HG02678 (cell line): Measurements from ENCODE around the gene SLC16A9.
A peak's percentile ranks its signal among the peaks of the same experiment; 100 is the strongest.

Experiments used
- ATAC-seq: cut with Tn5 transposase; IDR thresholded peaks from one replicate; pipeline ENCODE4 v1.9.1; 2021; ENCODE audit warnings: mild to moderate bottlenecking, moderate library complexity; ENCODE audit not compliant: unreplicated experiment

SLC16A9 gene

DNA sequence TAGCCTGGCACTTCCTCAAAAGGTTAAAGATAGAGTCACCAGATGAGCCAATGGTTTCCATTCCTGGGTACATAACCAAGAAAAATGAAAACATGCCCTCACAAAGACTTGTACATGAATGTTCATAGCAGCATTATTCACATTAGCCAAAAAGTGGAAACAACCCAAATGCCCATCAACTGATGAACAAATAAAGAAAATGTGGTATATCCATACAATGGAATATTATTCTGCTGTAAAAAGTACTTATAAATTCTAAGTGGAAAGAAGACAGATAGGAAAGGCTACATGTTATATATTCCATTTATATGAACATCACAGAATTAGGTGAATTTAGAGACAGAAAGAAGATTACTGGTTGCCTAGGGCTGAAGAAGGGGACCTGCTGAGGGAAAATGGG is 10.7 kb upstream of the SLC16A9 start:
- no peak for ATAC-seq

DNA sequence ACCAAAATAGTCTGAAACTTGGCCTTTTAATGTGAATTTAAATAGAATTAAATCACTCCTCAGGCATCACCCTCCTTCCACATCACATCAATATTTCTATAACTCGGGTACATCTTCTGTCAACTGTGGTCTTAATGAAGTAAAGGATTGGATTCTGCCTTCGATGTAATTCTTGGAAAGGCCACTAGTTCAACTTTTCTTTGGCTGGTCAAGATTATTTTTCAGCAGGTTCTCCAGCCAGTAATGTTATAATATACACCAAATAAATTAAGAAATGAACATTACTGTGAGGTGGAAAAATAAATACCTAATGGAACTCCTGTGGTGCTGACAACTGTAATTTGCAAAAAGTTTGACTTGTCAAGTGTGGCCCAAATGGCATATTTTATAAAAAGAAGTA is 9.7 kb upstream of the SLC16A9 start:
- no peak for ATAC-seq

DNA sequence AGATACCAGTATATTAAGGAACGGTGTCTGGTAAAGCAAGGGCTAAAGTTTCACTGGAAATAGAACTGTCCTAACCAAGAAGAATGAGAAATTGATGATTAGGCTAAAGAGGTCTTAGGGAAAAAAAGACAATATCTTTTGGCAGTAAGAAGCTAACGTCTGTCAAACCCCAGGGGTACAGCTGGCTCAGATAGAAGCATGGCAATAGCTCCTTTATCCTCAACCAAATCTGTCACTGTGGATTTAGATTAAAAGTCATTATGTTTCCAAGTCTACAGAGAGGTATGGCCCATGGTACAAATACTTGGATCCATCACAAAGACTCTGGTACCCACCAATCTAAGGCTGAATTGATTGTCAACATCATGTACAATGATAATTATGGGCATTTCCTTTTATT is 8.6 kb upstream of the SLC16A9 start:
- ATAC-seq = no peak

DNA sequence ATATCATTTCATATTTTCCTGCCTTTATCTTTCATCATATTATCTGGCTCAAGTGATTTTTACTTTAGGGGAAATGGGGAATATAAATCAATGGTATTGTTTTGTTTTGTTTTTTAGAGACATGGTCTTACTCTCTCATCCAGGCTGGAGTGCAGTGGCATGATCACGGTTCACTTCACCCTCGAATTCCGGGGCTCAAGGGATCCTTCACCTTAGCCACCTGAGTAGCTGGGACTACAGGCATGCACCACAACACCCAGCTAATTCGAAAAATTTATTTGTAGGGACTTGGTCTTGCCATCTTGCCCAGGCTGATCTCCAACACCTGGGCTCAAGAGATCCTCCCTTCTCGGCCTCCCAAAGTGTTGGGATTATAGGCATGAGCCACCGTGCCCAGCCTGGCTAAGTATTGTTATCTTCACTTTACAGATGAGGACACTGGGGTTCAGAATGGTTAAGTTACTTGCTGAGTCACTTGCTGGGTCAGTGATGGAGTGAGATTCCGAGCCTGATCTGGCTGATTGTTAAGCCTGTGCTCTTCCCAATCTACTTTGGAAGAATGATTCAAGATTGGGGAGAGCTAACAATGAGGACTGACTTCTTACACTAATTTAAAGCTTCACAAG is 3.7 kb upstream of the SLC16A9 start:
- ATAC-seq = no peak

DNA sequence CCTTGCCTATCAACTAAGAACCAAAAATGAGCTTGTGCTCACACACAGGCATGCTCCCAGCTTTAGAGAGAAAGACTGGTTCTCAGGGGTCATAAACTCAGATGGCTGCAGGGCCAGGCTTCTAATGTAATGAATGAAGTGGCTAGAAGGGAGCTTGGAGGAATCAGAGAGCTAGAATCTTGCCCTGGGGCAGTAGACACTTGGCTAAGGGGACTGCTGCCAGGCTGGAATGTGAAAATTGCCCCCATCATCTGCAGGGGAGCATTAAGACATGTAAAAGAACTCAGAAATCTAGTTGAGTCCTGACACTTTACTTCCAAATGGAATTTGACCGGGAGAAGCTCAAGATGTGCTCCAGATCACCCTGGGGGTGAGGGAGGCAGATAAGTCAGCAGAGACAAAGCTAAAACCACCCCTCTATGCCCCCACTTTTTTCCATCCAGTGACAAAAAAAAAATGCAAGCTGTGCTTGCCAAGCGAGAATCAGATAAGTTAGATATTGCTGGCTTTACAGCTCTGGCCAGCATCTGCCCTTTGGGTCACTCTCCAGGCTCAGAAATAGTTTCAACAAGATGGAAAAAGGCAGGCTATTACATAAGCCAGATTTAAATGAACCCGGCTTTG is 2.3 kb upstream of the SLC16A9 start:
- ATAC-seq = no peak

DNA sequence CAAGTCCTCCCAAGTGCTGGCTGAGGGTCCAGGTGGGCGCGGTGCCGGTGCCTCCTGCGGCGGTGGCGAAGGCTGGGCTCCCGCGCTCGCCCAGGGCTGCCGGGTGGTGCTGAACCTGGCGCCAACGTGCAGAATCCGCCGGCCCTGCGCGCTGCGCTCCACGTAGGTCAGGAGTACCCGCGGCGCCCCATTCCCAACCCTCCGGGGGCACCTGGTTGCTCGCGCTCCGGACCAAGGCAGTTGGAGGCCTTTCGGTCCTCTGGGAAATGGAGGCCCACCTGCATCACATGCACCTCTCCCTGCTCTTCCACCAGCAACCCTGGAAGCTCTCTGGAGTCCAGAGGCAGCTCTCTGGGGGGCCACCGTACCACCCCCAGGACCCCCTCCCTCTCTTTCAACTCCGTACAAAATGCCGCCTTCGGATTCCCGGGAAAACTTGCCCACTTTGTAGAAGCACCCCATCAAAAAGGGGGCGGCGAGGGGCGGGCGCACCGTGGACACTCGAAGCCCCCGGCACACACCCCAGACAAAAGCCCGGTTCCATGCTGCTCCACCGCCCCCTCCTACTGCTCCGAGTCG is 745 bp downstream of the SLC16A9 start:
- peak; percentile 36 for ATAC-seq

DNA sequence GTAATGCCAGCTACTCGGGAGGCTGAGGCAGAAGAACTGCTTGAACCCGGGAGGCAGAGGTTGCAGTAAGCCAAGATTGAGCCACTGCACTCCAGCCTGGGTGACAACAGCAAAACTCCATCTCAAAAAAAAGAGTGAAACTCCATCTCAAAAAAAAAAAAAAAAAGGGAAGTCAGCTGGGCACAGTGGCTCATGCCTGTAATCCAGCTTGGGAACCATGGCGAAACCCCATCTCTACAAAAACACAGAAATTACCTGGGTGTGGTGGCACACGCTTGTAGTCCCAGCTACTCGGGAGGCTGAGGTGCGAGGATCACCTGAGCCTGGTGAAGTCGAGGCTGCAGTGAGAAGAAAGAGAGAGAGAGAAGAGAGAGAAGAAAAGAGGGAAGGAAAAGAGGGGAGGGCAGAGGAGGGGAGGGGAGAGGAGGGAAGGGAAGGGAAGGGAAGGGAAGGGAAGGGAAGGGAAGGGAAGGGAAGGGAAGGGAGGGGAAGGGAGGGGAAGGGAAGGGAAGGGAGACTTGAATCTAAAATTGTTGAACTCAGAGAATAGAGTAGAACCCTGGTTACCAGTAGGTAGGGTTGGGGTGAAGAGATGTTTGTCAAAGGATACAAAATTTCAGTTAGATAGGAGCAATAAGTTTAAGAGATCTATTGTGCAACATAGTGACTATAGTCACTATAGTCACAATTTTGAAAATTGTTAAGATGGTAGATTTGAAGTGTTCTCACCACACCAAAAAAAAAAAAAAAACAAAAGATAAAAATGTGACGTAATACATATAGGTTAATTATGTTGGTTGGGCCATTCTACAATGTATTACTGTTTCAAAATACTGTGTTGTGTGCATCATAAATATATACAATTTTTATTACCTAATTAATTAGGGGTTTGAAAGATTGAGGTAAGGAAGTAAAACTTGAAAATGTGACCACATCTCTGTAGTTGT is 2.5 kb downstream of the SLC16A9 start:
- no peak for ATAC-seq

DNA sequence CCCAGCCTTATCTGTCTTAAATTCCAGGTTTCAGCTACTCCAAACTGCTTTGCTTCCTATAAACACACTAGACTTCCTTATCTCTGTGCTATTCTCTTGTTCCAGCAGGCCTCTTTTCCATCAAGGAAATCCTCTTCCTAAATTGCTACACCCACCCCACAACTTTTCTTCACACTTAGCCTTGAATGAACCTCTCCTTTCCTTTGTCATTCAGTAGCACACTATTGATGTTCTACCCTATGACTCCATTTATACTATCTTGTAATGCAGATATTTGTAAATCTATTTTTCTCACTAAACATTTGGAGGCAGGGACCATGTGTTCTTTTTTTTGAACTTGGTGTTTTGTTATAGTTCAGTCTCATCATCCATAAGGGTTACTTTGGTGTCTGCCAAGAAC is 3.7 kb downstream of the SLC16A9 start:
- no peak for ATAC-seq

DNA sequence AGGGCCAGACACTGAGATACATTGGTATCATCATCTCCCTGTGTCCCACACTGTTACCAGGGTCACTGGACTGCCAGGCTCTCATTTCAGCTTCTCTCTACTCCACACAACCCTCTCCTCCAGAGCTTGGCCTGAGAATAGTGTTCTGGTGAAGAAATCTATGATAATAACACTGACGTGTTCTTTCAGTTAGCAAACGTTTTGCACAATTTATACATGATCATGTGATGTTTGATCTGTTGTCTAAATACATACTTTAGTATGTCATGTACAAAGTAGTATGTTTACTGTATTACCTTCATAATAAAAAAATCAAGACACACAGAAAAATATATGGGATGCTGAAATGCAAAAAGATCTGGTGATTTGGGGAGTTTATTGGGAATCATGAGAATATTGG is 5.0 kb downstream of the SLC16A9 start:
- ATAC-seq = no peak

DNA sequence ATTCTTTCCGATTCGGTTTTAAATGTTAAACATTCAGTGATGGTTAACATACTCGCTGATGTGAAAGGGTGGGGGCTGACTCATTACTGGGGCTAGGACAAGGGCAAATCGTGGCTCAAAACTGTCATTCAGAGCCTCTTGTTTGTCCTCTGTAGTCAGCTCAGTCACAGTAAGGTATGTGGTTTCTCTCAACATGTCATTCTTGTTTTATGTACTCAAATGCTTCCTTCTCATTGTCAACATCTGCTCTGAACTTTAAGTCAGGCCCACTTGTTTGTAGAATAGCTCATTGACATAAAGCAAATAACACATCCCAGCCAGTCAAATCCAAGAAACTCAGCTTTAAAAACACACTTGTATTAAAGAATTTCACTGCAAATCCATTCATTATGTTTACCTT is 7.3 kb downstream of the SLC16A9 start:
- no peak for ATAC-seq

DNA sequence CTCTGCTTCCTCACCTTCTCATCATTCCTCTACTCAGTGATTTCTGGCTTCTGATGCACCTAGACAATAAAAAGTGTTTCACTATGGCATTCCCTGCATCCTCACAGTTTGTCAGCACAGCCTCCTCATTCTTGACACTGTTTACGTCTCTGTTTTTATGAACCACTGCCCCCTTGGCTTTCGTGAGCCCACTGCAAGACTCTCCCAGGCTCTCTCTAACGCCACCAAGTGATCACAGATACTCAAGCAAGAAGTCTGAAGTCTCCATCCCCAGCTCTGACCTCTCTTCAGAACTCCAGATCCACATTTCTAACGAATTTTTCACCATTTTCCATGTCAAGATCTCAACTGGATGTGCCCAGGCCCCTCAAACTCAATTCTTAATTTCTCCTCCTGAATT is 8.9 kb downstream of the SLC16A9 start:
- ATAC-seq = no peak

DNA sequence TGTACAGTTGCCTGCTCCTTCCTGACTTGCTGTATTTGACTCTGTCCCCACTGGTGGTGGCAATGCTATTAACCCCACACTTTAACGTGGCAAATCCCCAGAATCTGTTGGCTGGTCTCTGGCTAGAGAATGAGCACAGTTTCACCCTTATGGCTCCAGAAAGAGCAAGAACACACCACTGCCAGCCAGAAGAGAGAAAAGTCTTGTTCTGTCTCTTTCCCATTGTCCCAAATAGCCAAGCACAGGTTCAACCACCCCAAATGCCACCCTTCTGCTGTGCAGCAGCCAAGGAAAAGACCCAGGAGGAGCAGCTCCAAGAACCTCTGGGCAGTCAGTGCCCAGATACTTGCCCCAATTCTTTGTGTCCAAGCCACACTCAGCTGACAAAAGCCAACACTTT is 11.3 kb downstream of the SLC16A9 start:
- no peak for ATAC-seq

DNA sequence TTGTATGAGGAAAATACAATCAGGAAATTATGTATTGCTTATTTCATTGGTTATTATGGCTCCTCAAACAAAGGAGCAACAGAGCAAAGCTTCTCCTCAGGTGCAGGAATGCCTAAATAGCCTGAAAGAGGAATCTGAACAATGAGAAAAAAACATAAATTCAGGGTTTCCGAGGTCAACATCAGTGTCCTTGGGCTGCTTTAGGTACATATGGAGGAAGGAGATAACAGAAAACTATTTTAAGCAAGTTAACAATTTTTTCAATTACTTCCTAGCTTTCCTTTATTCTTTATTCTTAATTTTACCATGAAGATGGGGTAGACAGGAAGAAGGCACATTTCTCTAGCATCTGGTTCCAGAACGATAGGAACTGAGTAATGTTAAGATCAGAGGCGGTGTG is 14.0 kb downstream of the SLC16A9 start:
- ATAC-seq = no peak

DNA sequence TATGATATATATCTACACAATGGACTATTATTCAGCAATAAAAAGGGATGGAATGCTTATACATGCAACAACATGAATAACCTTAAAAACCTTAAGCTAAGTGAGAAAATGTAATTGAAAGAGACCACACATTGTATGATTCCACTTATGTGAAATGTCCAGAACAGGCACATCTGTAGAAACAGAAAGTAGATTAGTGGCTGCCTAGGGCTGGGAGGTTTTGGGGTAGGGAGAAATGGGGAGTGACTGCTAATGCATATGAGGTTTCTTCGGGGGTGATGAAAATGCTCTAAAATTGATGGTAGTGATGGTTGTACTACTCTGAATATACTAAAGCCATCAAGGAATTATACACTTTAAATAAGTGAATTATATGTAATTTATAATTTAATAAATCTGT is 14.7 kb downstream of the SLC16A9 start:
- ATAC-seq = no peak

DNA sequence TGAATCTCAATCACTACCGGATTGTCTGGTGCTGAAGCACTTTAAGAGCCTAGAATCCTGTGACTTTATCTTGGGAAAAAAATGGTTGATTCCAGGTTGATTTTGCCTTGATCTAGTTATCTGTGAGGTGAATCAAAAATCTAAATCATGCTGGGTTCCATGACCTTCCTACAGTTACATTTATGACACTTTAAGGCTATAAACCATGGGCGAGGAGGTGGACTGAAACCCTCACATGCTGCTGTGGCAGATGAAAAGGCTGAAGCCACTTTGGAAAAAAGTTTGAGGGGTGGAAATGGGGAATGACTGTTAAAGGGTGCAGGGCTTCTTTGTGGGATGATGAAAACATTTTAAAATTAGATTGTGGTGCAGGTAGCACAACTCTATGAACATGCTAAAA is 17.5 kb downstream of the SLC16A9 start:
- ATAC-seq = no peak

DNA sequence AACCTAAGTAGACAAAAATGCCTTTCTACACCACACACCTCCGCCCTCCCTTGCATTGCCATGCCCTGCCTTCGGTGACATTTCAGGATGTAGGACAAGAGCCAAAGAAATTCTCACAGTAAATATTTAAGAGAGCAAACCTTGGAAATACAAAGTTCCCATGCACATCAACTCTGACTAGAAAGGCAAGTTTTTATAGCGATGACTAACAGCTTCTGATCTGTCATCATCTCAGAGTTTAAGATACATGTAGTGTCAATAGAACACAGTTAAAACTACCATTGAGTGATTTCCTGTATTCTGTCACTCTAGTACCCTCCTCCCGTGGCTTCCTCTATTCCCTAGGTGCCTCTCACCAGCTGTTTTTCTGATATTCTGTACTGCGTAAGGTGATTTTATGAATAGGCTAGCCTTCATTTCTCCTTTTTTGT is 20.7 kb downstream of the SLC16A9 start:
- ATAC-seq = peak; percentile 57

DNA sequence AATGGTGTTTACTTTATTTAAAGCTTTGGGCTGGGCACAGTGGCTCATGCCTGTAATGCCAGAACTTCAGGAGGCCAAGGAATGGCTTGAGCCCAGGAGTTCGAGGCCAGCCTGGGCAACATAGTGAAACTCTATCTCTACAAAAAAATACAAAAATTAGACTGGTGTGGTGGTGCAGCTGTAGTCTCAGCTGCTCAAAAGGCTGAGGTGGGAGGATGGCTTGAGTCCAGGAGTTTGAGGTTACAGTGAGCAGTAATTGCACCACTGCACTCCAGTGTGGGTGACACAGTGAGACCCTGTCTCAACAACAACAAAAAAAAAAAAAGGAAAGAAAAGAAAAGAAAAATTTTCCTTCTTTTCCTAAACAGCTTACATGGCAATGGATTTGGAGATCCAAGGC is 22.0 kb downstream of the SLC16A9 start:
- ATAC-seq = peak; percentile 45

DNA sequence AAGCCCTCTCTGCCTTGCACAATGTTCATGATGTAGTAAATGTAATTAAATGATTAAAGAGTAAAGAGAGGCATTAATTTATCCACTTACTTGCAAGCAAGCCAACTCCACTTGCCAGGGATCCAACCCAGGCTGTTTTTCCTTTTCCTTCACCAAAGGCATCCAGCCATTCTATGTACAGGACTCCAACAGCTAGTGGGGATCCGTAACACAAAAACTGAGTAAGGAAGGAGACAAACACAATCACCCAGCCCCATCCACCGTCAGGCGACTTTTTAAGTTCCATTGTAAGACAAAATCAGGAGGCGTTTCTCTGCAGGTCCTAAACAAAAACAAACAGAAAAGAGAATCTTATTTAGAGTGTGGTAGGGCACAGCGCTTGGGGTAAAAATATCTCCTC is 25.6 kb downstream of the SLC16A9 start:
- ATAC-seq = no peak

DNA sequence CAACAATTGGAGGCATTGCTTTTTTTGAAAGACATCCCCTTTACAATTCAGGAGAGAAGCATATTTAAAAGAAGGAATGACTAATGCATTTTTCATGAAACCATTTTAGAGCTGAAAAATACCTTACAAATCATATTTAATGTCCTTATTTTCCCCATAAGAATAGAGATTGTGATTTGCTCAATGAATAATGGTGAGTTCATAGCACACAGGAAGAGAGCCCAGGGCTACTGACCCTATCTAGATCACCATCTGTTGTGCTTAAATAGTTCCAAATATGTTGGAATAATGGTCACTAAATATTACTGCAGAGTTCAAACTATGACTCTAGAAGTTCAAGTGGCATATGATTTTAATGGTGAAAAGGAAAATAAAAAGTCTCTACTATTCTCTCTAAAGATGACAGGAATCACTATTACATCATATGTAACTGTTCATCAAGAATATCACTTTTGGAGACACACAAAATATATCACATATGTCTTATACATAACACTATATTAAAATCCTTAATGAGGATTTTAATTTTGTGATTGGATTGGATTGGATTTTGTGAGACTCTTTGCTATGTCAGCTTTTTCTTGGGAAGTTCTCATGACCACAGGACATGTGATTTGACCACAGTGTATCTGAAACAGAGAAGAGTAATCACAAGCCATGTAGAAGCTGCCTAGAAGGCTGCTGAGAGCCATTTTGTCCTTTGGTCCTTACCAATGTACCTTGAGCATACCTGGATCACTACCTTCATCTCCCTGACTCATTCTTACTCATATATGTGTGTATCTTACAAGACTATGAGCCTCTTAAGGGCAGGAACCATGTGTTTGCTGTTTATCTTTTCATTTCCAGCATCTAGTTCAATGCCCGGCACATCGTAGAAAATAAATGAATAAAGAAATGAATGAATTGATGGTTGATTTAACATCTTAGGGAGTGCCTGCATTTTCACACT is 26.4 kb downstream of the SLC16A9 start:
- no peak for ATAC-seq

DNA sequence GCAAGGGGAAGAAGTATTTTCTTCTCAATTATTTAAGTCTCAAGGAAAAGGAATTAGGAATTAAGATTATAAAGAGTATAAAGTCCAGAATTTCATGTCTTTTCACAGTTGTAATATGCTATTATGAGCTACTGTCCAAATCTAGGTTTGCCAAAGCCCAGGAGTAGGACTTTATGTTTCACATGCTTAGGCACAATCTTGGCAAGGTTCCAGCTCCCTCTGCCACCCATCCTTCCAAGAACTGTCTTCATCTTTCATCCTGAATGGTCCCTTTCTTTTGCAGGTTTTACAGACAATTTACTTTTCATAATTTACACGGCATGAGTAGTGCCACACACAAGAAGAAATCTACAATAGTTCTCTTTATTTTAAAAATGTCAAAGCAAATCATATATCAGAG is 29.5 kb downstream of the SLC16A9 start:
- no peak for ATAC-seq
